AG10803 (cell line): ENCODE measurements around the gene RALB.

ENCODE experiments used
- DNase-seq: peaks from one replicate; pipeline ENCODE4 v3.0.0; 2010; ENCODE audit warnings: low read depth
- H3K4me3 ChIP-seq: 2 replicates; pipeline ENCODE4 v1.5.1; 2011; ENCODE audit warnings: mild to moderate bottlenecking, low read length, control low read depth
- CTCF ChIP-seq: conservative IDR thresholded peaks from 2 replicates; pipeline ENCODE4 v1.5.1; 2011; ENCODE audit warnings: mild to moderate bottlenecking, low read length, control low read depth, inconsistent platforms

RALB gene

GRCh38 chr2:120244656-120245519, 7.8 kb upstream of the RALB start:
- no peak overlapping the region for H3K4me3 ChIP-seq
- DNase-seq = no peak
- TF ChIP-seq CTCF = no peak

GRCh38 chr2:120245520-120246332, 6.9 kb upstream of the RALB start:
- no peak for TF ChIP-seq CTCF

GRCh38 chr2:120246546-120247300, 5.9 kb upstream of the RALB start:
- TF ChIP-seq CTCF = no peak
- H3K4me3 ChIP-seq = no peak overlapping the region
- DNase-seq = no peak

More at GRCh38 chr2:120245520-120246332, 6.9 kb upstream of the RALB start:
- DNase-seq = peak; percentile 41
- H3K4me3 ChIP-seq = no peak overlapping the region

- no peak for TF ChIP-seq CTCF
- no peak for DNase-seq
- no peak overlapping the region for H3K4me3 ChIP-seq
Observed at GRCh38 chr2:120247851-120248250, 4.8 kb upstream of the RALB start.

- no peak for DNase-seq
- no peak for TF ChIP-seq CTCF
Observed at GRCh38 chr2:120250640-120251039, 2.0 kb upstream of the RALB start.

GRCh38 chr2:120251078-120251477, 1.6 kb upstream of the RALB start:
- H3K4me3 ChIP-seq = no peak overlapping the region
- no peak for DNase-seq
- TF ChIP-seq CTCF = no peak

More at GRCh38 chr2:120250640-120251039, 2.0 kb upstream of the RALB start:
- no peak overlapping the region for H3K4me3 ChIP-seq
